ENCODE results near the gene SNAP25.

DNA sequence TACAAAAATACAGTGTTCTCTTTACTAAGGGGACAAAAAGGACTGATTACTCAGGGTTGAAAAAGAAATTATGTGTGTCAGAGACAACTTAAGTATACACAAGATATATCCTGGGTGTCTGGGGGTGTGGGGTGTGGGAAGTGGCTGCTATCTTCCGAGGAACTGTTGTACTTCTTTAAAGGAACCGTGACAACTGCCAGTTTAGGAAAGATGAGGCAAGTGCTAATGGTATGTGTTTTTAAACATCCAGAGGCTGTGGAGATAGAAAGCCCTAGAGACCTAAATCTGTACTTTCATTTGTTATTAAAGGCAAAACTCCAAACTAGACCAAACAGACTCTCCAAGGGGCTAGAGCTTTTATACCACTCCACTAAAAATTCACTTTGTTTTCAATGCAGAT is 95.6 kb downstream of the SNAP25 start:
- TF ChIP-seq, protein P1, sequence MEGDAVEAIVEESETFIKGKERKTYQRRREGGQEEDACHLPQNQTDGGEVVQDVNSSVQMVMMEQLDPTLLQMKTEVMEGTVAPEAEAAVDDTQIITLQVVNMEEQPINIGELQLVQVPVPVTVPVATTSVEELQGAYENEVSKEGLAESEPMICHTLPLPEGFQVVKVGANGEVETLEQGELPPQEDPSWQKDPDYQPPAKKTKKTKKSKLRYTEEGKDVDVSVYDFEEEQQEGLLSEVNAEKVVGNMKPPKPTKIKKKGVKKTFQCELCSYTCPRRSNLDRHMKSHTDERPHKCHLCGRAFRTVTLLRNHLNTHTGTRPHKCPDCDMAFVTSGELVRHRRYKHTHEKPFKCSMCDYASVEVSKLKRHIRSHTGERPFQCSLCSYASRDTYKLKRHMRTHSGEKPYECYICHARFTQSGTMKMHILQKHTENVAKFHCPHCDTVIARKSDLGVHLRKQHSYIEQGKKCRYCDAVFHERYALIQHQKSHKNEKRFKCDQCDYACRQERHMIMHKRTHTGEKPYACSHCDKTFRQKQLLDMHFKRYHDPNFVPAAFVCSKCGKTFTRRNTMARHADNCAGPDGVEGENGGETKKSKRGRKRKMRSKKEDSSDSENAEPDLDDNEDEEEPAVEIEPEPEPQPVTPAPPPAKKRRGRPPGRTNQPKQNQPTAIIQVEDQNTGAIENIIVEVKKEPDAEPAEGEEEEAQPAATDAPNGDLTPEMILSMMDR (IDR thresholded peaks at IDR 0.05): no peak
- TF ChIP-seq POLR2A (IDR thresholded peaks at IDR 0.05): no peak
